Endothelial cell of umbilical vein (primary cell): ENCODE measurements around the gene ACAA2. TPM values are rescaled to one million over a fixed set of nuclear protein-coding genes. Genes with fewer than 3 reads are reported as not detected.

Experiments
- BruUV-seq: library from RNA; stranded (reverse); fragments of 400-500 nt; replicated peaks from 2 replicates; lab custom pipeline; 2021; lab: Mats Ljungman, UMichigan
- CTCF ChIA-PET: fragments of 300-600, 350-600 bp; sonication (Branson Sonifier 250); formaldehyde crosslinking; loops from one replicate; lab custom pipeline; 2021; ENCODE audit warnings: antibody characterized with exemption, inconsistent platforms; lab: Charles Lee
- POLR2A ChIA-PET: fragments of 300-600, 350-600 bp; sonication (Branson Sonifier 250); formaldehyde crosslinking; loops from one replicate; lab custom pipeline; 2021; ENCODE audit warnings: antibody characterized with exemption, inconsistent platforms; lab: Charles Lee
- DNase-seq: peaks from one replicate; pipeline ENCODE4 v3.0.0-alpha.2; 2011; ENCODE audit warnings: low read depth, low spot score
- FAIRE-seq: peaks from 2 replicates; lab custom pipeline; 2011; peaks lifted over from hg19 to GRCh38; lab: Jason Lieb, UNC
- H2AFZ ChIP-seq: 2 replicates; pipeline ENCODE4 v1.6.0; 2012; ENCODE audit warnings: low read depth, low read length, control low read depth, inconsistent platforms
- H3K27ac ChIP-seq: 2 replicates; pipeline ENCODE4 v1.5.1; 2011; ENCODE audit warnings: low read depth, mild to moderate bottlenecking, control low read depth, low read length, moderate library complexity; ENCODE audit not compliant: insufficient read depth
- H3K27me3 ChIP-seq, 2 experiments: 2 replicates each; pipeline versions ENCODE4 v1.6.0 to v1.6.1; 2011; ENCODE audit warnings: low read length in 2 of 2, mixed read lengths in 1 of 2; ENCODE audit not compliant: control insufficient read depth in 2 of 2, insufficient read depth in 2 of 2
- H3K36me3 ChIP-seq, 2 experiments: 2 replicates in 1 of 2; 3 replicates in 1 of 2; pipeline ENCODE4 v1.5.1; 2011; ENCODE audit warnings: low read length in 2 of 2, mild to moderate bottlenecking in 1 of 2, moderate library complexity in 1 of 2; ENCODE audit not compliant: control insufficient read depth in 2 of 2, insufficient read depth in 2 of 2; ENCODE audit errors: extremely low read depth in 1 of 2
- H3K4me1 ChIP-seq: 3 replicates; pipeline ENCODE4 v1.5.1; 2011; ENCODE audit warnings: mild to moderate bottlenecking, low read length; ENCODE audit not compliant: control insufficient read depth, insufficient read depth; ENCODE audit errors: extremely low read depth
- H3K4me2 ChIP-seq: 2 replicates; pipeline ENCODE4 v1.6.1; 2011; ENCODE audit warnings: low read length, control low read depth, mixed read lengths; ENCODE audit not compliant: insufficient read depth
- H3K4me3 ChIP-seq, 3 experiments: fragments of 200-600 bp in 1 of 3; sonication (generic), shearing (Covaris generic) in 1 of 3; replicated peaks in 1 of 3; 2 replicates each; pipeline ENCODE4 v1.5.1; 2011 to 2016; ENCODE audit warnings: control low read depth in 3 of 3, low read length in 3 of 3, mild to moderate bottlenecking in 2 of 3, inconsistent platforms in 1 of 3, low read depth in 1 of 3, moderate library complexity in 1 of 3; ENCODE audit not compliant: insufficient read depth in 1 of 3
- H3K79me2 ChIP-seq: 2 replicates; pipeline ENCODE4 v1.6.0; 2012; ENCODE audit warnings: low read length, inconsistent platforms; ENCODE audit not compliant: control insufficient read depth, insufficient read depth
- H3K9ac ChIP-seq: replicated peaks from 2 replicates; pipeline ENCODE3; 2011; ENCODE audit warnings: low read length, control low read depth; ENCODE audit not compliant: insufficient read depth; ENCODE audit errors: extremely low read depth
- H3K9me1 ChIP-seq: replicated peaks from 3 replicates; pipeline ENCODE4 v1.6.0; 2011; ENCODE audit warnings: mild to moderate bottlenecking, low read length; ENCODE audit not compliant: control insufficient read depth, insufficient read depth; ENCODE audit errors: extremely low read depth
- H3K9me3 ChIP-seq: replicated peaks from 2 replicates; pipeline ENCODE4 v1.5.1; 2012; ENCODE audit warnings: low read length, inconsistent platforms; ENCODE audit not compliant: control insufficient read depth, insufficient read depth
- H4K20me1 ChIP-seq: replicated peaks from 2 replicates; pipeline ENCODE3; 2011; ENCODE audit warnings: mild to moderate bottlenecking, low read length; ENCODE audit not compliant: control insufficient read depth, insufficient read depth; ENCODE audit errors: extremely low read depth
- CTCF ChIP-seq, 2 donors: IDR thresholded peaks; 1 replicate in 1 of 2; 2 replicates in 1 of 2; pipeline ENCODE4 v1.5.1; 2011; ENCODE audit warnings: low read length in 2 of 2, mild to moderate bottlenecking in 2 of 2, moderate library complexity in 2 of 2, control low read depth in 1 of 2, inconsistent platforms in 1 of 2, low read depth in 1 of 2; ENCODE audit not compliant: insufficient read depth in 1 of 2; ENCODE audit errors: extremely low read depth in 1 of 2
- EZH2 ChIP-seq: IDR thresholded peaks from 2 replicates; pipeline ENCODE4 v1.6.1; 2012; ENCODE audit warnings: borderline replicate concordance, low read depth, mild to moderate bottlenecking, moderate library complexity, low read length, inconsistent platforms; ENCODE audit not compliant: severe bottlenecking
- FOS ChIP-seq: IDR thresholded peaks from 2 replicates; pipeline ENCODE4 v1.6.1; 2011; ENCODE audit warnings: mild to moderate bottlenecking, low read length, moderate library complexity, borderline replicate concordance; ENCODE audit not compliant: insufficient read depth
- GATA2 ChIP-seq: IDR thresholded peaks from 2 replicates; pipeline ENCODE4 v1.7.0; 2011; ENCODE audit warnings: low read depth, mild to moderate bottlenecking, moderate library complexity, mixed read lengths, low read length; ENCODE audit not compliant: insufficient read length, insufficient read depth
- JUN ChIP-seq: IDR thresholded peaks from 2 replicates; pipeline ENCODE4 v1.6.1; 2011; ENCODE audit warnings: borderline replicate concordance, low read depth; ENCODE audit not compliant: insufficient read length, insufficient read depth
- MYC ChIP-seq: IDR thresholded peaks from one replicate; pipeline ENCODE4 v1.6.1; 2011; ENCODE audit warnings: mild to moderate bottlenecking, low read depth, low read length
- POLR2A ChIP-seq: IDR thresholded peaks from 2 replicates; pipeline ENCODE4 v1.6.1; 2012; ENCODE audit warnings: low read depth, mild to moderate bottlenecking, control low read depth, low read length
- POLR2AphosphoS5 ChIP-seq: IDR thresholded peaks from 2 replicates; pipeline ENCODE4 v1.6.1; 2012; ENCODE audit warnings: low read depth, mild to moderate bottlenecking, control low read depth, low read length, moderate library complexity; ENCODE audit not compliant: insufficient read depth
- dilution Hi-C: fragments of 300-500 bp; cut with MboI; formaldehyde crosslinking; loops from one replicate; pipeline ENCODE4 v1.15.0; 2019; ENCODE audit warnings: low sequenced_read_pairs; ENCODE audit not compliant: extremely low pct_ligation_motif_present
- intact Hi-C: fragments of 100-400 bp; cut with micrococcal nuclease; formaldehyde crosslinking; loops from one replicate; pipeline ENCODE4 v1.10.0; 2022
- polyA plus RNA-seq, 4 experiments: library from polyadenylated mRNA; depleted of rRNA in 3 of 4; stranded (reverse) in 3 of 4; unstranded in 1 of 4; fragments of >200 nt; gene quantifications; 2 replicates each; pipeline versions ENCODE4 v1.2.1 to v1.2.3, GENCODE V29; 2011 to 2012; ENCODE audit warnings: missing spikeins in 1 of 4
- total RNA-seq: library from RNA; stranded (reverse); gene quantifications from 2 replicates; pipeline ENCODE4 v1.2.3, GENCODE V29; 2021
- TF ChIP-seq, protein P1 (sequence below): IDR thresholded peaks from 2 replicates; pipeline ENCODE4 v1.6.1; 2011; ENCODE audit not compliant: insufficient read depth, insufficient read length

The ACAA2 gene
- total and polyA plus RNA-seq, 2 donors (not counting 3 experiments of a cell fraction or from before 2014, with no cell fraction given): 18.6 to 44.9 TPM

- Histone ChIP-seq H3K79me2 (no peaks in the 10 kb centered on the region), H3K4me3 (no peak overlapping the region), H3K4me2 (no peak overlapping the region), H2AFZ (no peak overlapping the region), H3K27me3 (no peaks in the 10 kb centered on the region), H3K27ac (no peak overlapping the region), H3K9me3 (no peaks in the 10 kb centered on the region), H3K4me1 (peaks cover 11% of the 10 kb centered on the region), H4K20me1 (no peaks in the 10 kb centered on the region), H3K9ac (no peak overlapping the region), H3K36me3 (no peaks in the 10 kb centered on the region), H3K9me1 (no peaks in the 10 kb centered on the region)
- ChIA-PET CTCF (no interaction called here), POLR2A (no interaction called here)
- FAIRE-seq (no peak), DNase-seq (no peak)
- intact Hi-C loops (no loop called here), dilution Hi-C loops (loop anchor here (25.0 kb wide), 1 partner anchor 341 kb away; no protein-coding TSS in a partner anchor)
- TF ChIP-seq, protein P1, sequence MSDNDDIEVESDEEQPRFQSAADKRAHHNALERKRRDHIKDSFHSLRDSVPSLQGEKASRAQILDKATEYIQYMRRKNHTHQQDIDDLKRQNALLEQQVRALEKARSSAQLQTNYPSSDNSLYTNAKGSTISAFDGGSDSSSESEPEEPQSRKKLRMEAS: no peak
- TF ChIP-seq POLR2AphosphoS5 (no peak), GATA2 (no peak), MYC (no peak), CTCF (IDR thresholded peaks at IDR 0.05; ENCODE audit: extremely low read depth in 1 of 2, insufficient read depth in 1 of 2, low read depth in 1 of 2, low read length in 2 of 2) (no peak), EZH2 (no peak), JUN (no peak), POLR2A (no peak), FOS (no peak)
- no TSS peak for BruUV-seq
Measured at GRCh38 chr18:49853011-49853410, 39.7 kb upstream of the ACAA2 start.
